ENCODE measurements around the gene ZIC5.
"Not testable (repeated sequence)": the region's sequence is repeated elsewhere in the genome, so short reads cannot be mapped to it uniquely, and the experiment has no call there.

The ZIC5 gene

GRCh38 chr13:99949679-99950413 is 21.7 kb downstream of the ZIC5 start:
- DNase-seq = no peak
- Mint-ChIP-seq H3K27me3 (peaks cover 86% of the 10 kb centered on the region), H3K4me1 (ENCODE audit: low read depth) (no peaks in the 10 kb centered on the region), H3K27ac (no peak overlapping the region), H3K4me3 (no peak overlapping the region), H3K9me3 (no peaks in the 10 kb centered on the region), H3K36me3 (ENCODE audit: low read depth) (no peaks in the 10 kb centered on the region)

- Mint-ChIP-seq H3K9me3 (no peaks in the 10 kb centered on the region), H3K4me1 (ENCODE audit: low read depth) (no peaks in the 10 kb centered on the region), H3K27ac (no peak overlapping the region), H3K27me3 (peaks cover 85% of the 10 kb centered on the region), H3K4me3 (no peak overlapping the region), H3K36me3 (ENCODE audit: low read depth) (no peaks in the 10 kb centered on the region)
- no peak for DNase-seq
Observed at GRCh38 chr13:99948907-99949678, 22.5 kb downstream of the ZIC5 start.

- no peak overlapping the region for H3K27ac Mint-ChIP-seq
- no peaks in the 10 kb centered on the region for H3K4me1 Mint-ChIP-seq (ENCODE audit: low read depth)
- no peaks in the 10 kb centered on the region for H3K36me3 Mint-ChIP-seq (ENCODE audit: low read depth)
- peaks cover 83% of the 10 kb centered on the region for H3K27me3 Mint-ChIP-seq
- H3K9me3 Mint-ChIP-seq = no peaks in the 10 kb centered on the region
- no peak for DNase-seq
- no peak overlapping the region for H3K4me3 Mint-ChIP-seq
Observed at GRCh38 chr13:99948411-99948810, 23.2 kb downstream of the ZIC5 start.

- no peak overlapping the region for H3K27ac Mint-ChIP-seq
- no peaks in the 10 kb centered on the region for H3K4me1 Mint-ChIP-seq (ENCODE audit: low read depth)
- H3K4me3 Mint-ChIP-seq = no peak overlapping the region
- no peak for DNase-seq
- H3K27me3 Mint-ChIP-seq = peaks cover 78% of the 10 kb centered on the region
- H3K9me3 Mint-ChIP-seq = no peaks in the 10 kb centered on the region
- no peaks in the 10 kb centered on the region for H3K36me3 Mint-ChIP-seq (ENCODE audit: low read depth)
Observed at GRCh38 chr13:99947666-99948065, 23.9 kb downstream of the ZIC5 start.

GRCh38 chr13:99945515-99945914 is 26.1 kb downstream of the ZIC5 start:
- DNase-seq; H3K4me1 Mint-ChIP-seq (ENCODE audit: low read depth); H3K27ac Mint-ChIP-seq; H3K9me3 Mint-ChIP-seq; H3K36me3 Mint-ChIP-seq (ENCODE audit: low read depth); H3K4me3 Mint-ChIP-seq: not testable (repeated sequence)
- H3K27me3 Mint-ChIP-seq = peaks cover 76% of the 10 kb centered on the region

GRCh38 chr13:99944606-99945005 is 27.0 kb downstream of the ZIC5 start:
- Mint-ChIP-seq H3K4me1 (ENCODE audit: low read depth) (no peaks in the 10 kb centered on the region), H3K27ac (no peak overlapping the region), H3K4me3 (no peak overlapping the region), H3K27me3 (peaks cover 72% of the 10 kb centered on the region), H3K9me3 (no peaks in the 10 kb centered on the region), H3K36me3 (ENCODE audit: low read depth) (no peaks in the 10 kb centered on the region)
- no peak for DNase-seq

GRCh38 chr13:99944102-99944501 is 27.5 kb downstream of the ZIC5 start:
- DNase-seq = no peak
- H3K9me3 Mint-ChIP-seq = no peaks in the 10 kb centered on the region
- H3K36me3 Mint-ChIP-seq (ENCODE audit: low read depth) = no peaks in the 10 kb centered on the region
- peaks cover 67% of the 10 kb centered on the region for H3K27me3 Mint-ChIP-seq
- H3K4me3 Mint-ChIP-seq = no peak overlapping the region
- no peak overlapping the region for H3K27ac Mint-ChIP-seq
- H3K4me1 Mint-ChIP-seq (ENCODE audit: low read depth) = no peaks in the 10 kb centered on the region

GRCh38 chr13:99941911-99942310 is 29.7 kb downstream of the ZIC5 start:
- H3K27me3 Mint-ChIP-seq = peaks cover 52% of the 10 kb centered on the region
- DNase-seq = no peak
- no peaks in the 10 kb centered on the region for H3K4me1 Mint-ChIP-seq (ENCODE audit: low read depth)
- no peak overlapping the region for H3K27ac Mint-ChIP-seq
- no peaks in the 10 kb centered on the region for H3K9me3 Mint-ChIP-seq
- no peaks in the 10 kb centered on the region for H3K36me3 Mint-ChIP-seq (ENCODE audit: low read depth)
- no peak overlapping the region for H3K4me3 Mint-ChIP-seq

- Mint-ChIP-seq H3K9me3 (no peaks in the 10 kb centered on the region), H3K36me3 (ENCODE audit: low read depth) (no peaks in the 10 kb centered on the region), H3K27ac (no peak overlapping the region), H3K4me3 (no peak overlapping the region), H3K4me1 (ENCODE audit: low read depth) (no peaks in the 10 kb centered on the region), H3K27me3 (peaks cover 50% of the 10 kb centered on the region)
- DNase-seq = no peak
Observed at GRCh38 chr13:99941086-99941485, 30.5 kb downstream of the ZIC5 start.

GRCh38 chr13:99938635-99939034 is 32.9 kb downstream of the ZIC5 start:
- no peaks in the 10 kb centered on the region for H3K9me3 Mint-ChIP-seq
- DNase-seq = no peak

GRCh38 chr13:99935772-99936171 is 35.8 kb downstream of the ZIC5 start:
- Mint-ChIP-seq H3K4me1 (ENCODE audit: low read depth) (no peaks in the 10 kb centered on the region), H3K9me3 (no peaks in the 10 kb centered on the region), H3K27ac (no peak overlapping the region), H3K36me3 (ENCODE audit: low read depth) (no peaks in the 10 kb centered on the region), H3K4me3 (no peak overlapping the region), H3K27me3 (peaks cover 49% of the 10 kb centered on the region)
- no peak for DNase-seq

More at GRCh38 chr13:99938635-99939034, 32.9 kb downstream of the ZIC5 start:
- H3K4me3 Mint-ChIP-seq = no peak overlapping the region
- H3K27ac Mint-ChIP-seq = no peak overlapping the region
- peaks cover 51% of the 10 kb centered on the region for H3K27me3 Mint-ChIP-seq
- no peaks in the 10 kb centered on the region for H3K36me3 Mint-ChIP-seq (ENCODE audit: low read depth)
- H3K4me1 Mint-ChIP-seq (ENCODE audit: low read depth) = no peaks in the 10 kb centered on the region

- Mint-ChIP-seq H3K4me1 (ENCODE audit: low read depth) (no peaks in the 10 kb centered on the region), H3K27me3 (peaks cover 59% of the 10 kb centered on the region), H3K9me3 (no peaks in the 10 kb centered on the region), H3K4me3 (no peak overlapping the region), H3K36me3 (ENCODE audit: low read depth) (no peaks in the 10 kb centered on the region), H3K27ac (no peak overlapping the region)
- no peak for DNase-seq
Observed at GRCh38 chr13:99932912-99933311, 38.7 kb downstream of the ZIC5 start.

- Mint-ChIP-seq H3K9me3 (no peaks in the 10 kb centered on the region), H3K27ac (no peak overlapping the region), H3K4me1 (ENCODE audit: low read depth) (no peaks in the 10 kb centered on the region), H3K36me3 (ENCODE audit: low read depth) (no peaks in the 10 kb centered on the region), H3K27me3 (peaks cover 55% of the 10 kb centered on the region), H3K4me3 (no peak overlapping the region)
- DNase-seq = no peak
Observed at GRCh38 chr13:99930925-99931324, 40.6 kb downstream of the ZIC5 start.

- H3K4me3 Mint-ChIP-seq = no peak overlapping the region
- no peak overlapping the region for H3K27ac Mint-ChIP-seq
- no peak for DNase-seq
- H3K27me3 Mint-ChIP-seq = peaks cover 48% of the 10 kb centered on the region
- no peaks in the 10 kb centered on the region for H3K9me3 Mint-ChIP-seq
- H3K4me1 Mint-ChIP-seq (ENCODE audit: low read depth) = no peaks in the 10 kb centered on the region
- H3K36me3 Mint-ChIP-seq (ENCODE audit: low read depth) = no peaks in the 10 kb centered on the region
Observed at GRCh38 chr13:99929866-99930265, 41.7 kb downstream of the ZIC5 start.

- Mint-ChIP-seq H3K9me3 (peaks cover 3% of the 10 kb centered on the region), H3K27ac (no peak overlapping the region), H3K36me3 (ENCODE audit: low read depth) (no peaks in the 10 kb centered on the region), H3K4me3 (no peak overlapping the region), H3K27me3 (peaks cover 36% of the 10 kb centered on the region), H3K4me1 (ENCODE audit: low read depth) (no peaks in the 10 kb centered on the region)
- no peak for DNase-seq
Observed at GRCh38 chr13:99926014-99926731, 45.4 kb downstream of the ZIC5 start.
